ENCODE data around the gene POGLUT2.
"Not testable (repeated sequence)": the region's sequence is repeated elsewhere in the genome, so short reads cannot be mapped to it uniquely, and the experiment has no call there.

Gene POGLUT2

DNA sequence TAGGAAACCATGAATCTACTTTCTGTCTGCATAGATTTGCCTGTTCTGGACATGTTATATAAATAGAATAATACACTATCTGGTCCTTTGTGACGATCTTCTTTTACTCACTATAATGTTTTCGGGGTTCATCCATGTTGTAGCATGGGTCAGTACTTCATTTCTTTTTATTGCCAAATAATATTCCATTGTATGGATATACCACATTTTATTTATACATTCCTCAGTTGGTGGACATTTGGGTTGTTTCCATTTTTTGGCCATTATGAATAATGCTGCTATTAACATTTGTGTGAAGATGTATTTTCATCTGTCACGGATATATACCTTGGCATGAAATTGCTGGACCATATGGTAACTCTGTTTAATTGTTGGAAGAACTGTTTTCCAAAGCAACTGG is 6.9 kb upstream of the POGLUT2 start:
- DNase-seq: no peak

DNA sequence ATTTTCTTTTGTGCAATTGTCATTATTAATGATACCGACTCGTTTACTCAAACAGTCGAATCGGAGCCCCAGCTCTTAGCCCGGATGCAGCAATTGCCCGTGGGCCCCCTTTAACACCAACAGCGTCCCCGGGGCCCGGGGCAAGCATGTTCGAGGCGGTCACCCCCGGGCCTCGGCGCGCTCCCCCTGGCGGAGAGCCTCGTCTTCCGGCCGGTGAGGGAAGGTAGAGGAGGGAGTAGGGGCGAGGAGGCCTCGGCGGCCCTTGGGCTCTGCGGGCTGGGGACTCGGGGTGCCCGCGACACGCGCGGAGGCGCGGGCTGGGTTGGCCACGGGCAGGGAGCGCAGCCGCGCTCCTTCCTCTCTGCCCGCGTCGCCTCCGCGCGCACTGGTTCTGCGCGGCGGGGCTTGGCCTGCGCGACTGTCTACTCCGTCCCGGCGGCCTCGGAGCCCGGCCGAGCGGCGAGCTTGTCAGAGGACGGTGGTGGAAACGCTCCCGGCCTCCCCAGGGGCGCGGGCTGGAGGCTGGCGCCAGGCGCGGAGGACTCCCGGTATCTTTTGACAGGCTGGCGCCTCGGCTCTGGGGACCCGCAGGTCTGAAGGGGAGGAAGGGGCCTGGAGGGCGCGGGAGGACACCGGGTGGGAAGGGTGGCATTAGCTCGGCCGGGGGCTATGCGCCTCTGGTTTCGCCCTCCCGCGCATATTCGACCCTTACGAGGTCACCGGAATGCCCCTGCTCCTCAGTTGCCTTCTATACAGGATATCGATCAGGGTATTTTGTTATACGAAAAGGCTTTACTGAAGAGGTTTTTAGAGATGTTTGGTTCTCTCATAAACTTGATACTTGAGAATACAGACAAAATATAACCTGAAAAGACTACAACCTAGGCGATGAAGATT is 1.6 kb upstream of the POGLUT2 start:
- DNase-seq: peak; percentile 81

DNA sequence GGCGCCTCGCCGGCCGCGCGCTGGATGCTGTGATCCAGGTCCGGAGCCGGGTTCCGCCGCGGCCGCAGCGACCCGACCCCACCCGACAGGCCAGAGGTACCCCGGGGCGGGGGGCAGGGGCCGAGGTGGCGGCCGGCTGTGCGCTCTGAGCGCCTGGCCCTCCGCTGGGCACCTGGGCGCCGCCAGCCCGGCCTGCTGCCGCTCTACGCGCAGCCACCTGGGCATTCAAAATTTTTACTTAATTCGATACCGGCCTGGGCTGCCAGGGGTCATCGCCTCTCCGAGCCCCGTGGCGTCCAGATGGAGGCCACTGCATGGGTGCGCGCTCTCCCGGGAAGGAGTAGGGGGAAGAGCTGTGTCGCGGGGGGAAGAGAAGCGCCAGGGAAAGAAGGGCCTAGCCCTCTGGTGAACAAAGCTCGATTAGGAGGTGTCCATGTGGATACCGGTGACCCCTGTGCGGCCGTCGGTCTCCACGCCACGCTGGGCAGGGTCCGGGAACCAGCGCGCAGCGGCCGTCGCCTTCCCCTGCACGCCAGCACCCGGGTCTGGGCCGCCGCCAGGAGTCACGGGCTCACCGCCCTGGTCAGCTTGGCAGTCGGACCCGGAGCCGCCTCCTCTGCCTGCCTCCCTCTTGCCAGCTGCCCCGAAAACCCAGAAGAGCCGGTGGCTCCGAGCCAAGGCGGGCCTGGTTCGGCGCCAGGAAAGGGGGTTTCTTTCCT is 809 bp upstream of the POGLUT2 start:
- no peak for DNase-seq

DNA sequence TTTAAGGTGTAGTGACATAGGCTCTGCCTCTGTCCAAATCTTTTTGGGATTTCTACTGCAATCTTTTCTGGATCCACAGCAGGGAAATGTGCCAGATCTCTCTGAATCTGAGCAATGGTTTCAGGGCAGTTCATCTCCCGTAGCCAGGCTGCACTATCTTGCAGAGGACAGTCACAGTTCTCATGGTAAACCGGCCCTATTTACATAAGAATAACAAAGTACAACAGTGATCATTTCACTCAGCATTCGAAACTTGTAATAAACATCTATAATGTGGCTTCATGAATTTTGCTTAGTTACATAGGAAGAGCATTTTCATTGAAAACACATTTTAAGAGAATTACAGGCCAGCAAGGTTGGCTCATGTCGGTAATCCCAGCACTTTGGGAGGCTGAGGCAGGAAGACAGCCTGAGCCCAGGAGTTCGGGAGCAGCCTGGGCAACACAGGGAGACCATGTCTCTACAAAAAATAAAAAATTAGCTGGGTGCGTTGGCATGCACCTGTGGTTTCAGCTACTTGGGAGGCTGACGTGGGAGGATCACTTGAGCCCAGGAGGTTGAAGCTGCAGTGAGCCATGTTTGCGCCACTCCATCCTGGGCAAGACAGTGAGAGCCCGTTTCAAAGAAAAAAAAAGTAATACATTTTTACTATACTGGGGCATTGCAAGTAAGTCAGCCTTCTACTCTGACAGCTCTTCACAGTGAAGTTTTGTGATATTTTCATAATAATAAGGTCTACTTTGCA is 5.0 kb downstream of the POGLUT2 start:
- no peak for DNase-seq

DNA sequence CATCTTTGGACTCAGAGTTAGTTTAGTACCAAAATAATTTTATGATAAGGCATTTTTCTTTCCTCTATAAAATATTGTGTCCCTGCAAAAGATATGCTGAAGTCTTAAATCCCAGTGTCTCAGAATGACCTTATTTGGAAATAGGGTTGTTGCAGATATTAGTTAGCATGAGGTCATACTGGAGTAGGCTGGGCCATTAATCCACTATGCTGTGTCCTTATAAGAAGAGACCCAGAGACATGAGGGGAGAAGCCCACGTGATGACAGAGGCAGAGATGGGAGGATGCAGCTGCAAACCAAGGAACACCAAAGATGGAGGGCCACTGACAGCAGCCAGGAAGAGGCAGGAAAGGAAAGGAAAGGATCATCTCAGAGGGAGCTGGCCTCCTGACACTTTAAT is 6.4 kb downstream of the POGLUT2 start:
- DNase-seq: peak; percentile 17

DNA sequence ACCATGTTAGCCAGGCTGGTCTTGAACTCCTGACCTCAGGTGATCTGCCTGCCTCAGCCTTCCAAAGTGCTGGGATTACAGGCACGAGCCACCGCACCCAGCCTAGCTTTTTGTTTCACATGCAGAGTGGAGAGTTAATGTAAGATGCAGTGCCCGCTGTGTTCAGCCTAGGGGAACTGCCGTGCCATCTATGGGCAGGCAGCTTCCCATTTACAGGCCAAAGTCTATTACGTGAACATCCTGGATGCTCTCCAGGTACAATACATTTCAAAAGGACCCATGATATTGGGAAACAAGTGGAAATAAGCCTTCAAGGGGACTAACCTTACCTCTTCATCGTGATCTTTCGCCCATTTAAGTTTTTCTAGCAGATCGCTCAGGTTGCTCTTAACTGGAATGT is 10.1 kb downstream of the POGLUT2 start:
- no peak for DNase-seq

DNA sequence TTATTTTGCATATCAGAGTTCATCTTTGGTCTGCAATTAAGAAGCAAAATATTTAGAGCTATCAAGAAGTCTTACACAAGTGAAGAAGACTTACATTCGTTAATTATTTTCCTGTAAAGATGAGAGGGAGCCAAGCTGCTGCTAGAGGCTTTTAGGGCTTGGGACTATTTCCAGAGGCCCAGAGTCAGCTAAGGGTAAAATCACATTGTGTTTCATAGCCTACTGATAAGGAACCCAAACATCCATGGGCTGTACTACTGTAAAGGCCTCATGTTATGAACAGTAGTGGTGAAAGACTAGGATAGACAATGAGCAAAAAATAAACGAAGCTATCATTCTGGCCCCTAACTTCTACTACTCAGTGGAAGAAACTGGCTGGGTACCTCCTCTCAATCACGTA is 14.3 kb downstream of the POGLUT2 start:
- DNase-seq: no peak

DNA sequence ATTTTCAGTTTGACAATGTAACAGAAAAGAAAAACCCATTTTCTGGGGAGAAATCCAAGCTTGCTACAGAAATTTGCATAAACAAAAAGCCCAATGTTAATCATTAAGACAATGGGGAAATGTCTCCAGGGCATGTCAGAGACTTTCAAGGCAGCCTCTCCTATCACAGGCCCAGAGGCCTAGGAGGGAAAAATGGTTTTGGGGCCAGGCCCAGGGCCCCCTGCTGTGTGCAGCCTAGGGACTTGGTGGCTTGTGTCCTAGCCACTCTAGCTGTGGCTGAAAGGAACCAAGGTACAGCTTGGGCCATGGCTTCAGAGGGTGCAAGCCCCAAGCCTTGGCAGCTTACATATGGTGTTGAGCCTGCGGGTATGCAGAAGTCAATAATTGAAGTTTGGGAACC is 17.2 kb downstream of the POGLUT2 start:
- no peak for DNase-seq

DNA sequence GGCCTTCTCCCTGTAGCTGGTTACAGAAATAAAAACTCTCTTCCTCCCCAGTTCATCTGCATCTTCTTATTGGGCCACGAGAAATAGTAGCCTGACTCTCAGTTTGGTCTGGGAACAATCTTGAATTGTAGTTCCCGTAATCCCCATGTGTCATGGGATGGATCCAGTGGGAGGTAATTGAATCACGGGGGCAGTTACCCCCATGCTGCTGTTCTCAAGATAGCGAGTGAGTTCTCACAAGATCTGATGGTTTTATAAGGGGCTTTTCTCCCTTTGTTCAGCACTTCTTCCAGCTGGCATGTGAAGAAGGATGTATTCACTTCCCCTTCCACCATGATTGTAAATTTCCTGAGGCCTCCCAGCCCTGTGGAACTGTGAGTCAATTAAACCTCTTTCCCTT is 18.1 kb downstream of the POGLUT2 start:
- DNase-seq: not testable (repeated sequence)

DNA sequence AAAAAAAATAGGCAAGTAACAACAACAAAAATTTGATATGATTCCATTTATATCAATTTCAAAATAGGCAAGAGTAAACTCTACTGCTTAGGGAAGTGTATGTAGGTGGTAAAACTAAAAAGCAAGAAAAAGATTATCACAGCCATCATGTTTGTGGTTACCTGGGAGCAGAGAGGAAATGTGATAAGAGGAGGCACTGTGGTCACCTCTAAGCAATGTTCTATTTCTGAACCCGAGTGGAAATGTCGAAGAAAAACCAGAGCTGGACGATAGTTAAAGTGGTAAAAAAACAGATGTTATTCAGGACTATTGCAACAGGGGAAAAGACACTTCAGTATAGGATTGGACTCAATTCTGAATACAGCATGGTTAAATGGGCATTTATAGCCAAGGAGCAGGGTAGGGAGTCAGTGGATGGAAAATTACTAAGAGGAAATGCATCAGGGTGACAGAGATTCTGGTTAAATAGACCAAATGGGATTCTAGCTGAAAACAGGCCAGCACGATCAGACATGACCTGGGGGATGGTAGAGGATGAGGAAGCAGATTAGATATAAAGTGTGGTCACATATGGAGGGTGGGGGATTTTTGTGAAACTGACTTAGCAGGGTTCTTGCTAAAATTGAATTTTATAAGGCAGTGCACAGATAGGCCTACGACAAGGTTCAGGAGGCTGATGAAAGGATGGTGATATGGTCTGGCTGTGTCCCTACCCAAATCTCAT is 19.2 kb downstream of the POGLUT2 start:
- DNase-seq: no peak

DNA sequence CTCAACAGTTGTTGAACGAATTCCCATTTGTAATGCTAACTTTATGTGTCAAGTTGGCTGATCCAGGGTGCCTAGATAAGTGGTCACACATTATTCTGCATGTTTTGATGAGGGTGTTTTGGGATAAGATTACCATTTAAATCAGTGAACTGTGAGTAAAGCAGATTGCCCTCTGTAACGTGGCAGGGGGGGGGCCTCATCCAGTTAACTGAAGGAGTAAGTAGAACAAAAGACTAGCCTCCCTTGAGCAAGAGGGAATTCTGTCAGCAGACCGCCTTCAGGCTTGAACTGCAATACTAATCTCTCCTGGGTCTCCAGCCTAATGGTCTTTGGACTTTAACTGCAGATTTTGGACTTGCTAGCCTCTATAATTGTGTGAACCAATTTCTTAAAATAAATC is 21.0 kb downstream of the POGLUT2 start:
- DNase-seq: no peak

DNA sequence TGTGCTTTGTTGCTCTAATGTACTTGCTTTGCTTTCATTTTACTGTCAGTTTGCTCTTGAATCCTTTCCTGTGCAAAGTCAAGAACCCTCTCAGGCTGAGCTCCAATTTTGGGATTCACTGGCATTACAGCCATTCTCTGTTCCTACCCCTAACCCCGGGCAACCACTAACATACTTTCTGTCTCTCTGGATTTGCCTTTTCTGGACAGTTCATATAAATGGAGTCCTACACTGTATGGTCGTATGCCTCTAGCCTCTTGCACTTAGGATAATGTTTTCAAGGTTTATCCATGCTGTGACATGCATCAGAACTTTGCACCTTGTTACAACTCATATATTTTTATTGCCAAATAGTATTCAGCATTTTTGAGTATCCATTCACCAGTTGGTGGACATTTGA is 22.5 kb downstream of the POGLUT2 start:
- DNase-seq: no peak

DNA sequence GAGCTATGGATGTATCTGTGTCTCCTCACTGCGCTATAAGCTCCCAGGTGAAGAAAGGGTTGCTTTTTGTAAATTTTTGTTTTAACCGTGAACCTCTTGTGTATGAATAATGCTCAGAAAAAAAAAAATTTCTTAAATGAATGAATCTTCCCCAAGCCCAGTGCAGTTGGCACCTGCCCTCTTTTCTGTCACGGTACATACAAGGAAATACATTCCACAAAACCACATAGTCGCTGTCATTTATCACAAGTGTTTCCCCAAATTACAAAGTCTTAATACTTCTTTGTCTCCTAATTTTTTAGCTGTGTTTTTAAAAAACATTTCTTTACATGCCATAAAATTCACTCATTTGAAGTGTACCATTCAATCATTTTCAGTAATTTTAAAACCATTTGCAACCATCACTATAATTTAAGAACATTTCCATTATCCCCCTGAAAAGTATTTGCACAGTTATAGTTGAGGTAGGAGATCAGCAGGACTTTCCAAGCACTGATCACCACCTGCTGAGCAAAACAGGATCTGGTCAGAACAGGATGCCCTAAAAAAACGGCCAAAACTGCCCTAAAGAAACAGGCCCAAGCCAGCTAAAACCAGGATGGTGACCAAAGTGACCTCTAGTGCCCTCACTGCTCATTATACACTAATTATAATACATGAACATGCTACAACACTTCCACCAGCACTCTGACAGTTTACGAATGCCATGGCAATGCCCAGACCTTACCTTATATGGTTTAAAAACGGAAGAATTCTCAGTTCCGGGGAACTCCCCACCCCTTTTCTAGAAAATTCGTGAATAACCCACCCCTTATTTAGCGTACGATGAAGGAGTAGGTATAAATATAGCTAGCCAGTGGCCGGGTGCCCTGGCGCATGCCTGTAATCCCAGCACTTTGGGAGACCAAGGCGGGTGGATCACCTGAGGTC is 23.9 kb downstream of the POGLUT2 start:
- DNase-seq: no peak

DNA sequence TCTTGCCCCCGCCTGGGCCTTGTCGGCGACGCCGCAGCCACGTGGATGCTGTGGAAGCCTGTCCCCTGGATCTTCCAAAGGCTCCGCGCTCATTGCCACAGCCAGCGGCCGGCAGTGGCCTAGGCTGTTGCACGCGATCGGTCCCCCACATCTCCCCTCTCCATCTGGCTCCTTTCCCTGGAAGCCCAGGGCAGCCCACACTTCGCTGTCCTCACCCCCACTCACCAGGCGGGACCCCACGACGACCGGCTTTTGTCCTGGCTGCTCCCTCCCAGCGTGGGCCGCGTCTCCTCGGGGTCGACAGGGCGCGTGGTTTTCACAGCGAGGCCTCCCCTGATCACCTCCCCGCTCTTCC is 24.6 kb downstream of the POGLUT2 start:
- DNase-seq: no peak

DNA sequence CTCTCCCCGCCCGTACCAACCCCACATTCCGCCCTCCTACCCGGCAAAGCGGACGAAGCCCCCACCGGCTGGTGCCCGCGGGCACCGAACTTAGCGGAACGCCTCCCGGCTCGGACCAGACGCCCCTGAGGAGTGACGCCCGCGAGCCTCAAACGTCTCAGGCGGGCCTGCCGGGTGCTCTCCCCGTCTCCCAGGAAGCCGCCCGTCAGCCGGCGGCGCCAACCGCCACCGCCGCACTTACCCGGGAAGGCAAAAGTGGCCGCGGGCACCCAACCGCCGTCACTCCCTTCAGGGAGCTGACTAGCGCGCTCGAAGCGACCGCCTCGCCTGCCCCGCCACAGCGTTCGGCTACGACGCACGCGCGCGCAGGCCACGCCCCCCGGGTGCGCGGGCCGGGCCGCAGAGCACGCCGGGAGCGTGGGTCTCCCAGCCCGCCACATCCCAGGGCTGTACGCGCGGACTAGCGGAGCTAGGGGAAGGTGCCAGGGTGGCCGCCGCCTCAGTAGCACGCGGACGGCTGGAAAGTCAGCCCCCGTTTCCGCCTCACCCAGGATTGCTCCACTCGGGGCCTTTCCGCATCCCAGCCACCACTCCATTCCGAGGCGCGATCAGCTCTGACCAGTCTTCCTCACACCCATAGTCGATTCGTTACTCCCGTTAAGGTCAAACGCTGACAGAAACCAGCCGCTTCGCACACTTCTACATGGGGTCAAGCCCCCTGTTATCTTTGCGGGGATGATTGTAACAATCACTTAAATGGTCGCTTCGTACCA is 25.1 kb downstream of the POGLUT2 start, which contains the start of gene TEX30:
TSS of gene TEX30 (minus strand) at position 346 of the 773 bp plus-strand sequence. CDS start 3,760 bp downstream, outside the sequence.
- peak; percentile 87 for DNase-seq

DNA sequence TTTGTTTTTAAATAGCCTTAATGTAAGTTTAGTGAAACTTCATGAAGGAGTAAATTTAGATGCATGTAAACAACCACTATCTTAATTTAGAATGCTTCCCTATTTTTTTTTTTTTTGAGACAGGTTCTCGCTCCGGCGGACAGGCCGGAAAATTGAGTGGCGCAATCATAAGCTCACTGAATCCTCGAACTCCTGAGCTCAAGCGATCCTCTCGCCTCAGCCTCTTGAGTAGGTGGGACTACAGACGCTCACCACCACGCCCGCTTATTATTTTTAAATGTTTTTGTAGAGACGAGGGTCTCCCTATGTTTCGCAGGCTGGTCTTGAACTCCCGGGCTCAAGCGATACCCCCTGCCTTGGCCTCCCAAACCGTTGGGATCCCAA is 26.7 kb downstream of the POGLUT2 start:
- no peak for DNase-seq

DNA sequence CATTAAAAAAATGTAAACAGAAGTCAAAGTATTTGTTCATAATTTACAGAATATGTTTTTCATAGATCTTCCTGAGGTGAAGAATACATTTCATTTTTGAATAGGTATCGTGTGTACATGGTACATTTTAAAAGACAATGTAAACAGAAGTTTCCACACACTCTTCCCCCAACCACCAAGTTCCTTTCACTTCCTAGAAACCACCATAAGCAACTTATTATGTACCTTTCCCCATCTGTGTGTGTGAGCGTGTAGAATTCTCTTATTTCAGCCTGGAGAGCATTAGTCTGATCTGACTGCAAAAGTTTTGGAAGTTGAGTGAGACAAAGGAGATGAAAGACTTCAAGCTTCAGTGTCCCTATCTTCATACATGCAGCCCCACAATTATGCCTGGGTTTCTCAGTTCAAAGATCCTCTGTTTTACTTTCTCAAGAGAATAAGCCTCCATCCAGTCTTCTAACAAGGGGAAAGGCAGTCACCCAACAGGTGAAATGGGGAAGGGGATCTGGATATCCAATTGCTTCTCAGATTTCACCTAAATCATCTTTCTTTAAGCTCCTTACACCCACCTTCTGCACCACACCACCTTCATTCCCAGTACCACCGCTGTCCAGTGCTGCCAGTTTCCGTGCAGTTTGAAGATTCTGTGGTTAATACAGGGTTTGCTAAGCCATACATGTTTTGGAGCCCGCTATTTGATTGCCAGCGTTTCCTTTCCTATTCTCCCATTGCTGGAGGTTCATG is 27.3 kb downstream of the POGLUT2 start:
- no peak for DNase-seq

DNA sequence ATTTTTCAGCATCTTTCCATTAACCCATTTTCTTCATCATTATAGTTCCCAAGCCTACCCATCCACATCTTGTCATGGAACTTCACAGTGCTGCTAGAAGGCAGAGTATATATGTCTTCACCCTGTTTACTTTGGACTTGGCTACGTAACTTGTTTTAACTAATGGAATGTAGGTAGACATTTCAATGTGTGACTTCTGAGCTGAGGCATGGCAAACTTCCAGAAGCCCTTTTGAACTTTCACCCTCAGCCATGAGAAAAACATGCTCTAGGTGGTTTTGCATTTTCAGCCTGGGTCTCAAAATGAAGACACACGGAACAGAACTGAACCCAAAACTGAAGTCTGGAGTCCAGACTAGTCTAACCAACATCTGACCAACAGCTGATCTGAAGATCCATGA is 28.3 kb downstream of the POGLUT2 start:
- DNase-seq: no peak

DNA sequence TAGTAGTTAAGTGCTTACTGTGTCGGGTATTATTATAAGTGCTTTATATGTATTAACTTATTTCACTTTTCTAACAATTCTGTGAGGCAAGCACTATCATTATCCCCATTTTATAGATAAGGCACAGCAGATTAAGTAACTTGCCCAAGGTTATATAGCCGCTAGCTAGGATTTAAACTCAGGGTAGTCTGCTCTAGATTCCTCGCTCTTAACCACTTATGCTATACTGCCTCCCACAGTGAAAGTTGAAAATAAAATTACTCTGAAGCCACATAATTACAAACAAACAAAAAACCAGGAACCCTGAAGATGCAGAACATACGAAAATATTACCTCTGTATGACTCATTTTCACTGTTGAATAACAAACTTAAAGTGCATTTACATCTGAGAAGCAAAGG is 29.1 kb downstream of the POGLUT2 start:
- DNase-seq: no peak

DNA sequence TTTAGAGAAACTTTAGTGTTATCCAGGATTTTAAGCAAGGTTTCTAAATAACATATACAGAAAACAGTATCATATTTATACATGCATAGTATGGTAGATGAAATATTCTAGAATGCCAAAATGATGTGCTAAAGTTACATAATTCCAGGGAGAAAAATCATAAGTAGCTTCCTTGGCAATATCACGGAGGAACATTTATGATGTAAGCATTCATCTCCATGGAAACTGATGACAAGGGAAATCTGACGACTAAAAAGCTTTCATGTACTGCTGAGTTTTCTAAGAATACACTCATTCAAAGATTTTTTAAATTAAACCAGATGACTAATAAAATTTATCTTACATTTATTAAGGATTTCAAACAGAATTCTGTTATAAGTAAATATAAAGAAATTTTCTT is 29.9 kb downstream of the POGLUT2 start:
- DNase-seq: no peak

Data from EL (cell line).